ENCODE measurements around the gene EVA1C.
"Not testable (repeated sequence)": the region's sequence is repeated elsewhere in the genome, so short reads cannot be mapped to it uniquely, and the experiment has no call there.

The EVA1C gene

DNA sequence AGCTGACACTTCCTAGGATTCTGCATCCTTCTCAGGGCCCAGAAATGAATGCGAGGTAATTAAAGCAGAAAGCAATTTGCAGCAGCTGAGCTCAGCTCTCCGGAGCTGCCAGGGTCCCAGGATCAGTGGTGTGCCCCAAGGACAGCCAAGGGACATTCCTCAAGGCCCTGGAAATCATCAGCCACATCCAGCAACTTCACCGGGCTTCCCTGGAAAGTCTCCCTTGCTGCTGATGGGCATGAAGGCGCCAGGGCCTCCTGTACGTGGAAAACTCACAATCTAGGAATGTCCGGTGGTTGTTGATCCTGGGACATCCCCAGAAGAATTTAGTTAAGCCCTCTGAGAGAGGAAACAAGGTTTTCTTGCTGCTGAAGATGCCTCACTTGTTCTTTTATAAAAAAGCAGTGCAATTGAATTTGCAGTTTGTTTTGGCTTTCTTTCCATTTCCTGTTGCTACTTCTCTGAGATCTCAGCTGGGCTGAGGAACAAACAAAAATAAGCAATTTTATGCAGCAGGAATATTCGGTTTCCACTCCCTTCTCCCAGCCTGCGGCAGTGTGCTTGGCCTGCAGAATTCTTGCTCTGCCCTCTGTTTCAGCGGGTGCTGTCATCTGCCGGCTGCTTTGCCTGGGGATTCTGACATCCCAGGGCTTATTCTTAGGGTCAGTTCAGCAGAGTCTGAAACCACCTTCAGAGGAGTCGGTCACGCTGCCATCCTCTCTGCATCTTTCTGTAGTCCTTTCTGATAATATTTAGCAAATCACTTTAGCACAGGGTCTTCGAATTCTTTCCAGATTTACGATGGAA is 86.9 kb downstream of the EVA1C start:
- no peak for DNase-seq (ENCODE audit: low read depth in 2 of 2)

DNA sequence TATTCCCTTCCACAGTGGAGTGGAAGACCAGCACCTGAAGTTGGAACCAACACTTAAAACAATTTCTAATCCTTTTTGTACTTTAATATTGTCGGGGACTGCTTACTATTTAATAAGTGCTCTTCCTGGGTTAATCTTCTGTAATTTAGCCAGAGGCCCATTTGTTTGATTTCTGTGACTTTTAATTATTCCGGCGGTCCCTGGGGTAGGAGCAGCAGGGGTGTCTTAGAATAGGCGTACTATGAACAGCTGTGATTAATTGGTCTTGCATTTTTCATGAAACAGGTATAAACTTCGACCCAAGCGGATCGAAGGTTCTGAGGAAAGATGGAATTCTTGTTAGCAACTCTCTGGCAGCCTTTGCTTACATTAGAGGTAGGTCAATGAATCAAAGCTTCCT is 91.1 kb downstream of the EVA1C start:
- DNase-seq (ENCODE audit: low read depth in 2 of 2): not testable (repeated sequence)

DNA sequence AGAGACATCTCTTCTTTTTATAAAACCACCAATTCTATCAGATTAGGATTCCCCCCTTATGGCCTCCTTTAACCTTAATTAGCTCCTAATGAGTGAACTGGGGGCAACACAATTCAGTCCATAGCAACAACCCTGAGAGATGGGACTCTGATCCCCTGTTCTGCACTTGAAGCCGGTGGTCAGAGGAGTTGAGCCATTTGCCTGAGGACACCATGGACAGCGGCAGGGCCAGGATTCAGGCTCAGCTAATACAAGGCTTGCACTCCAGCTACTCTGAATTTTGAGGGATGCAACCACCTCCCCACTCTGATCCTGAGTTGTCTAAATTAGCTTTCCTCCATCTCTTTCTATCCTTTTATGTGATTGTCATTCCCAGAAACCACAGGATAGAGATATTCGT is 93.3 kb downstream of the EVA1C start:
- not testable (repeated sequence) for DNase-seq (ENCODE audit: low read depth in 2 of 2)

DNA sequence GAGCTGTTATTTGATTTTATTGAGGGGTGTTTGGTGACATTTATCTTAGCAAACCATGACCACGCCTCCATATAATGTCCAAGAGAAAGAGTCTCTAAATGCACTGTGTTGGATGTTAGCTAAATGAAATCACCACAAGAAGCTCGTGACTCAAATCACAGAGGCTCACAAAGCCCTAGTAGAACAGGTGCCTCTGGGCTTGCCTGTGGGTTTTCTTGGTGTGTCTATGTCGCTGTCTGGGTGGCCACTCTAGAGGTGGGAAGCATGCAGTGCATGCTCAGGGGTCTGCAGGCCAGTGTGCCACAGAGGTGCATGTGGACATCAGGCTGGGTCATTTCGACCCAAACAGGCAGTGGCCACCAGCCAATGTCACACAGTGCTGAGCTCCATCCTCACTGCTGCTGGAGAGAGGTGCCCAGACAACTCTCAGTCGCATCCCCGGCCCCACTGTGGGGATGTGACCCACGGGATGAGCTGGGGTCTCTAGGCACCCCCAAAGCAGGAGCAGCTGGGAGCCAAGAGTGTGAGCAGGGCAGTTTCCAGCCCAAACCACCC is 94.0 kb downstream of the EVA1C start:
- DNase-seq (ENCODE audit: low read depth in 2 of 2): not testable (repeated sequence)

DNA sequence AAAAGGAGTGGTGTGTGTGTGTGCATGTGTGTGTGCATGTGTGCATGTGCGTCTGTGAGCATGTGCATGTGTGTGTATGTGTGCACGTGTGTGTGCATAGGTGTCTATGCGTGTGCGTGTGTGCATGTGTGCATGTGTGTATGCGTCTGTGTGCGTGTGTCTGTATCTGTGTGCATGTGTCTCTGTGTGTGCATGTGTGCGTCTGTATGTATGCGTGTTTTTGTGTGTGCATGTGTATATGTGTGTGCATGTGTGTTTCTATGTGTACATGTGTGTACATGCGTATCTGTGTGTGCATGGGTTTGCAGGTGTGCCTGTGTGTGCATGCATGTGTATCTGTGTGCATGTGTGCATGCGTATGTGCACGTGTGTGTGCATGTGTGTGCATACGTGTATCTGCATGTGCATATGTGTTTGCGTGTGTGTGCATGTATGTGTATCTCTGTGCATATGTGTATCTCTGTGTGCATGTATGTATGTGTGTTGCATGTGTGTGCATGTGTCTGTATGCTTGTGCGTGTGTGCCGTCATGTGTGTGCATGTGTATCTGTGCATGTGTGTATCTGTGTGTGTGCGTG is 94.9 kb downstream of the EVA1C start:
- no peak for DNase-seq (ENCODE audit: low read depth in 2 of 2)

DNA sequence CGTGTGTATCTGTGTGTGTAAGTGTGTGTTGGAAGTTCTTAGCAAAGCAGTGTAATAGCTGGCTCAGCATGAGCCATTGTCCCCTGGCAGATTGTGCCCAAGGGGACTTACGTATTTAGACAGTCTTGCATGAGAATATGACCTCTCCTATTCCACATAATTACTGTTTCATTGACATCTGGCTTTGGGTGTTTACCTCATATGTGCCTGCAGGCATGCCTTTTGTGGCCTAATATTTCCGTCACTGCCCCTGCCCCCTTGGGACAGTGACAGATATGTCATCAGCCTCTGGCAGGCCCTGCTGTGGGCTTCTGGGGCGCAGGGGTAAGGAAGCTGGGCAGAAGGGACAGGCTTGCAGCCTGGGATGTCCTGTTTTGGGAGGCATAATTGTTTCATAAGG is 95.5 kb downstream of the EVA1C start:
- DNase-seq (ENCODE audit: low read depth in 2 of 2): not testable (repeated sequence)

DNA sequence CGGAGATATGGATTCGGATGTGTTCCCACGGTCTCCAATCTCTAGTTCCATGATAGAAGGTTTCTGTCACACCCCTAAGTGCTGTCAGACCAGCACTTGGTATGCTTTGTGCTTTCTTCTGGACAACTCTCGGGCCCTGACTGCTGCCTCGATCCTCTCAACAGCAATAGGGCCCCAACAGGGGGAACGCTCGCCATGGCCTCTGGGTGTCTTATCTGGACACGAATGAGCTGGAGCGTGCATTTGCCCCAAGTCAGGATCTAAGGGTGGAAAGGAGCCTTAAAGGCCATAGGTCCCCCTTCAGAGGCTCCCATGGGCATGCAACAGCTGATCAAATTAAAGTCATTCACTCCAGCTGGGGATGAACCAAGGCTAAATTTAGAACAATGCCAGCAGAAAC is 96.1 kb downstream of the EVA1C start:
- no peak for DNase-seq (ENCODE audit: low read depth in 2 of 2)

DNA sequence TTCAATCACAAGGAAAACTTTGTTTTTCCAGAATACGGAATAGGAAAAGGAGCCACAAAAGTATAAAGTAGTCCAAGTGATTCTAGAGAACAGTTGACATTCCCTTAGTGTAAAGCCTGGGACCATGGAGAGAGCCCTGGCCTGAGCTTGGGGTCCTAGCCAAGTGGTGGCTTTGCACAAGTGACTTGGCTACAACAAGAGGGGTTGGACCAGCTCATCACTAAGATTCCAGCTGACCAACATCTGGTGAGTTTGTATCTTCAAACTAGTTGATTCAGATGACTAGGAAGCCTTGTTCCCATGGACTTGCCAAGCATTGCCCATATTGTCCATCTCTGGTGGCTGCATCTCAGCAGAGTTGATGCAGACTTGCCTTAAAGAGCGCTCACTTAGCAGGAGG is 96.5 kb downstream of the EVA1C start:
- not testable (repeated sequence) for DNase-seq (ENCODE audit: low read depth in 2 of 2)

DNA sequence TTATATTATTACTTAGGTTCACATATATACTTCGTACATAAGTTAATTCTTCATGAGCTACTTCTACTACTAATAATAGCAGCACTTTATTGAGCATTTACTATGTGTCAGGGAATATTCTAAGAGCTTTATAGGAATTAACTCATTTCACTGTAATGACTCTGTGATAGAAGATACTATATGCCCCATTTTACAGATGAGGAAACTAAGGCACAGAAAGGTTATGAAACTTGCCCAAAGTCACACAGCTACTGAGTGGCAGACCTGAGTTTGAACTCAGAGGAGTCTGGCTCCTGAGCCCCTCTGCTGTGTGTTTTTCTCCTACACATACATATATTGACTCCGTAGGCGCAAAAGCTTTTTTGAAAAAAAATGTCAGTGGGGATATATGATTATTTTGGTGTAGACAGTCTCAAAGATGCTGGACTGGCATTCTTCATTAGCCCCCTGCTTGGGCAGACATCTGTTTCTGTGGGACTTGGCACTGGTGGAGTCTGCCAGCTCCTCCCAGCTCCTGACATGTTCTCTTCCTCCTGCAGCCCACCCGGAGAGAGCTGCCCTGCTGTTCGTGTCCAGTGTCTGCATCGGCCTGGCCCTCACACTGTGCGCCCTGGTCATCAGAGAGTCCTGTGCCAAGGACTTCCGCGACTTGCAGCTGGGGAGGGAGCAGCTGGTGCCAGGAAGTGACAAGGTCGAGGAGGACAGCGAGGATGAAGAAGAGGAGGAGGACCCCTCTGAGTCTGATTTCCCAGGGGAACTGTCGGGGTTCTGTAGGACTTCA is 102.0 kb downstream of the EVA1C start:
- DNase-seq (ENCODE audit: low read depth in 2 of 2): no peak

DNA sequence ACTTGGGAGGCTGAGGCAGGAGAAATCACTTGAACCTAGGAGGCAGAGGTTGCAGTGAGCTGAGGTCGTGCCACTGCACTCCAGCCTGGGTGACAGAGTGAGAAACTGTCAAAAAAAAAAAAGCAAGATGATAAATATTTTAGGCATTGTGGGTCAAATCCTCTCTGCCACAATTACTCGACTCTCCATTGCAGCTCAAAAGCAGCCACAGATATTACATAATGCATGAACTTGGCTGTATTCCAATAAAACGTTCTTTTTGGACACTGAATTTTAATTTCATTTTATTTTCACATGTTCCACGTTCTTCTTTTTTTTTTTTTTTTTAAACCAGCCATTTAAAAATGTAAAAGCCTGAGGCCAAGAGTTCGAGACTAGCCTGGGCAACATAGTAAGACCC is 103.4 kb downstream of the EVA1C start:
- DNase-seq (ENCODE audit: low read depth in 2 of 2): no peak

DNA sequence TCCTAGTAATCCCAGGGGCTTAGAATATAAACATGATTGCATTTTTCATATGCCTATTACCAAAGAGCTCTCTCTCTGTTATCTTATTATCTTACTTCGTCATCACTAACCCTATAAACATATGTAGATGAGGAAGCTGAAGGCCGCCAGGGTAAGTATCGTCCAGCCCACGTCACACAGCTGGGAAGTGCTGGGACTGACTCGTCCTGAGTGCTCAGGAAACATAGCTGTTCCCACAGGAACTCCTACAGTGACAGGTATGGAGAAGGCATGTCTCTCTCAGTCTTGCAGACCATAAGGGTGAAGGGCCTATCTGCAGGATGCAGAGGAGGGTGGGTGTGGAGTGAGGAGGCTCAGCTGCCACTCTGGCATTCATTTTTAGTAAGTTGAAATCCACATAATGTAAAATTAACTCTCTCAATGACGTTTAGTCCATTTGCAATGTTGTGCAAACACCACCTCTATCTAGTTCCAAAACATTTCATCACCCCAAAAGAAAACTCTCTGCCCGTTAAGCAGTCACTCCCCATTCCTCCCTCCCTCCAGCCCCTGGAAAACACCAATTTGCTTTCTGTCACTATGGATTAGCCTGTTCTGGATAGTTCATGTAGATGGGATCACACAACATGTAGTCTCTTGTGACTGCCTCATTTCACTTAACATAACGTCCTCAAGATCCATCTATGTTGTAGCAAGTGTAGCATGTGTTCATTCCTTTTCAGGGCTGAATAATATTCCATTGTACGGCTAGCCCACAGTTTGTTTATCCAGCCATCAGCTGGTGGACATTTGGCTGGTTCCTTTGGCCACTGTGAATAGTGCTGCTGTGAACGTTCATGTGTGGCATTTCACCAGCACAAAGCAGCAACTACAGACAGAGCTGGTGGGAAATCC is 104.5 kb downstream of the EVA1C start:
- no peak for DNase-seq (ENCODE audit: low read depth in 2 of 2)

DNA sequence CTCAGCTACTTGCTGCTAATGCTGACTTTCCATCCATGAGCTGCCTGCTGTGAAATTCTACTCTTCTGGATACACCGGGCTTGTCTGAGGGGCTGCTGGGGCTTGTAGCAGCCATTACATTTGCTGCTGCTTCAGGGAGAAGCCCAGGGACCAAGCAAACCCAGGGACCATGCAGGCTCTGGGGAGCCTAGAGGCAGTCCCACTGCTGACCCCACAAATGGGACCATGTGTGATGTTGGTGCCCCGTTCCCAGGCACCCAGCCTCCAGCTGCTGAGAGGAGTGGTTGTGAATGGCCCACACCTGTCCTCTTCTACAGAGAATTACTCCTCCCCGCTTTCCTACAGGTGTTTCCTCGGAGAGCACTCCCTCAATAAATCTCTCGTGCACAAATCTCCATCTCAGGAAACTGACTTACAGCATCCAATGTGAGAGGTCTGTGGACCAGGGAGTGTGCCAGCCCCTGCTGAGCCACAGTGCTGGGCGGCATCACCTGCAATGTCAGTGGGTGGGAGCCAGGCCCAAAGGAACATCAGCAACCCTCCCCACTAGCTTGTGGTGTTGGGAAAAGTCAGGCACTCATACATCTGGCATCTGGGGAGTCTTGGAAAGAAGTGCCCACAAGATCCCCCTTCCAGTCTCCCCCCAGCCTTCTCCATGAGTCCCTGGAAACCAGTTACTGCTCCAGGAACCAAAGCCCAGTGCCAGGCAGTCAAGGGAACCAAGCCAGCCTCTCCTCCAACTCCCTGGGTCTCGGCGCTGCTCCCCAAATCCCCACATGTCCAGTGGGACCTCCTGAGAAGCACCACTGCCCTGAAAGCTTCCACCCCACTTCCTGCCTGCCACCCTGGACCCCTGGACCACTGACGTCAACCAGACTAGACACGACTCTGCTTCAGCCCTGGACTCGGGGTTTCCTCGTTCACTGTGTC is 107.7 kb downstream of the EVA1C start:
- no peak for DNase-seq (ENCODE audit: low read depth in 2 of 2)

DNA sequence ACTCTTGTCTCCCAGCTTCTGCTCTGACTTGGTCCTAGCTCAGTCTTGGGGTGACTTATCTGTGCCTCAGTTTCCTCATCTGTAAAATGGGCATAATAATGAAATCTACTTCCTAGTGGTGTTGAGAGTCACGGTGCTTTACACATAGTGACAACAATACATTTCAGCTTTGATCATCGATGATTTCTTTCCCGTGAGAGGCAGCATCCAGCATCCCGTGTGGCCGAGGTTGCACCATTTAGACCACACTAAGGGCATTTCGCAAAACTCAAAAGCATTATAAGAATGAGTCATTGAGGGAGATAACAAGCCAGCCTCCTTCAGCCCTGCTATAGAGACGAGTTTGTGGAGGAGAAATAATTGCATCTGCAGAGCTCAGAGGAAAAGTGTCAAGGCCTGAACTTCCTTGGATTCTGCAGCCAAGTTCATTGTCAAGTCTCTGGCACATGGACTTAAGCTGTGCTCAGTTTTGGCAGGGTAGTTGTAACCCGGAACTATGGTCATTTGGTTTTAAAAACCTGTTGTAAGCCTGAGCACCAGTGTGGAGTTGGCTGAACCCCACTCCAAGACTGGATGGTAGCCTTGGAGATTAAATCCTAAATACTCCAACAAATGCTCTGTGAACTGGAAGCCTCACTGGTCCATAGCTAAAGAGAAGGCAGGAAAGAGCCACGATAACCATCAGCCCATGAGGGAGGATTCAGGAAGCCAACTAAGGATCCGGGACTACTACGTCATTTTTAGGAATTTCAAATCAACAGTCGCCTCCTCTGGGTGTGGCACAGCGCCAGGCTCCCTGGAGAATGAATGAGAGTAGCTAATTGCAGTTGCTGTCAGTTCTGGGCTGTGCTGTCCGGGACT is 108.6 kb downstream of the EVA1C start:
- no peak for DNase-seq (ENCODE audit: low read depth in 2 of 2)

DNA sequence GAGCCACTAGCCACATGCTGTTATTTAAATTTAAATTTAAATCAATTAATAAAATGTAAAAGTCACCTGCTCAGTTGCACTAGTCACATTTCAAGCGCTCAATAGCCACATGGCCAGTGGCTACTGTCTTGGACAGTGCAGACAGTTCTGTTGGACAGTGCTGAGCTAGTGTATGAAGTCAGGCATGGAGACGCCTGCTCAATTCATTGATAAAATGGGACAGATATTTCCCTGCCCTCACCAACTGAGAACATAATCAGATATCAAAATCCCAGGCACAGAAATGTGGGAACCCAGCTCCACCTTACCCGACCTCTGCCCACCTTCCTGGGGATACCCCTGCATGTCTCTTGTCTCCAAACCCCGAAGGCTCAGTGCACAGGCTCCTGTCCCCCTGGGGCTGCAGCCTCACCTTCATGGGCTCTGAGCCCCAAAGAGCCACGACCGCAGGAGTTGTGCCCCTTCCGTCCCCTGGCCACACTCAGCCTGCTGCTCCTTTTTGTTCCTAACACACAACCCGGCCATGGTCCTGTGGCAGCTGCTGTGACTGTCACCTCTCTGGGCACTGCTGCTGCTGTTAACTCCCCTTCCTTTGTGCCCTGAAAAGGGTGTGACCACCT is 109.3 kb downstream of the EVA1C start:
- no peak for DNase-seq (ENCODE audit: low read depth in 2 of 2)

DNA sequence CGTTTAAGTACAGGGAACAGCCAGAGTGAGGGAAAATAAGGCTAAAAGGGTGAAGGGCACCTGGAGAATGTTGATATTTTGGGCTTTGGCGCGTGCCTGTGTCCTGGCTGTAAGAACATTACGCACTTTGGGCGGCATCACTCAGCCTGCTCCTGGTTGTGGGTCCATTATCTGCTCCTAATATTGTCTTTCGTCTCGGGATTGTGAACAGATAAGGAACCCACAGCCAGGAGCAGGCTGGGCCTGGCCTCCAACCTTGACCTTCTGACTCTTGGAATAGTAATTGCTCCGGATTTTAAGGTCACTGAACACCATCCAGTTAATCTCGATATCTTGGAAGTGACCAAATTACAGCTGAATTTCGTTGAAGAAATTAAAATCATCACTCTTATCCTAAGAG is 111.0 kb downstream of the EVA1C start:
- no peak for DNase-seq (ENCODE audit: low read depth in 2 of 2)

DNA sequence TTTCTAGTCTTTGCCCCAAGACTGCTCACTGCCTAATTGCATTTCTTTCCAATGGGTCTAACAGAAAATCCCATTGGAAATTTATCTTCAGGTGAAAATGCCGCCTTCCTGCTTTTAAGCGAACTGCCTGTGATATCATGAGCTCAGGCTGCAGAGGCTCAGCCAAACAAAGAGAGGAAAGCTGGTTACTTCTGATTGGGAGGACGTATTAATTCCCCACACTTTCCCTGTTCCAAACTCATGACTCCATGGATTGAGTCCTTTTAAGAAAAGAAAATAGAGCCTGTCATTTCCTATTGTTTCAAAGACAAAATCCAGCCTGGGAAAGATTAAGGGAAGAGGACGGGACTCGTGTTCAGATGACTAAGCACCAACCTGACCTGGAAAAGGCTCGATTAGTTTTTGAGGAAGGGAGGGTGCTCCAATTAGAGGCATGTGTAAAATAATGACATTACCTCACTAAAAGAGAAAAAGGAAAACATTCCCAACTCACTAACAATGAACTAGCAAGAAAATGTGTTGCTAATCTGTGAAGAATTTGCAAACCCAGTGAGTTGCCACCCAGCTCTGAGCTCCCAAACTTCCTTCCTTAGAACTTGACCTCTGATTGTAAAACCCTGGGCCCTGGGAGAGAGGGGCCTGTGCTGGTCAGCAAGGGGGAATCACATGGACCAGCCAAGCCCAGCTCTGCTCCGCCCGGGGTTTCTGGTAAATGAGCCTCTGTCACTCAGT is 111.6 kb downstream of the EVA1C start:
- DNase-seq (ENCODE audit: low read depth in 2 of 2): no peak

DNA sequence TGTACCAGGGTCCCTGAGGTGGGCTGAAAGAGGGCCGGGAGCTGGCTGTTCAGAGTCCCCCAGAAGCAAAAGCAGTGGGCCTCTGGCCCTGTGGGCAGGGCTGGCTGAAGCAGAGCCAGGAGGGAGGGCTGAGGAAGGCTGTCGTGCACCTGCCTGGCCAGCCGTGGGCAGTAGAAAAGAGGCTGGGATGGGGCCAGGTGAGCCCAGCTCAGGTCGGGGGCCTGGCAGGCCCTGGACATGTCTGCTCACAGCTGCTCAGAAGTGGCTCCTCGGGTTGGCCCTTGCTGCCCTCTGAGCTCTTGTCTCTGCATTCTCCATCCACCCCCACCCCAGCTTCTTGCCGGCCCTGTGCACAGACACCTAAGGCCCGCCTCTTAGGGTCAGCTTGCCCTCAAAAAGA is 112.8 kb downstream of the EVA1C start:
- DNase-seq (ENCODE audit: low read depth in 2 of 2): no peak

DNA sequence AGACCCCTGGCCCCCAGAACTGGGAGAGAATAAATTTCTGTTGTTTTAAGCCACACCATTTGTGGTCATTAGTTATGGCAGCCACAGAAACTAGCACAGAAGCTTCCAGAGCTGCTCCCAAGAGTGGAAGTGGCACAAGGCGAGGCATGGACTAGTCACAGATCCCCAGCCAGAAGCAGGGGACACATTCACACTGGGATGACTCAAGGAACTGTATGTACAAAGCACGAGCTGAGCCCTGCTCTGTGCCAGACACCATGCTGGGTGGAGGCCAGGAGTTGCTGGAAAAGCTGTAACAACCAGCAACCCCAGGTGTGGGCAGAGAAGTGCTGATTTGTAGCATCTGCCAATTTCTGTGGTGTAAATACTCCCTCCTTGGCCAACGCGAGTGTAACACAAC is 117.2 kb downstream of the EVA1C start:
- DNase-seq (ENCODE audit: low read depth in 2 of 2): no peak
